Measurements from ENCODE around the gene DLG4. TPM values are rescaled to one million over a fixed set of nuclear protein-coding genes. Genes with fewer than 3 reads are reported as not detected.

DLG4 gene
- total RNA-seq, 2 experiments from 2014 or later = 9.4 to 9.5 TPM

DNA sequence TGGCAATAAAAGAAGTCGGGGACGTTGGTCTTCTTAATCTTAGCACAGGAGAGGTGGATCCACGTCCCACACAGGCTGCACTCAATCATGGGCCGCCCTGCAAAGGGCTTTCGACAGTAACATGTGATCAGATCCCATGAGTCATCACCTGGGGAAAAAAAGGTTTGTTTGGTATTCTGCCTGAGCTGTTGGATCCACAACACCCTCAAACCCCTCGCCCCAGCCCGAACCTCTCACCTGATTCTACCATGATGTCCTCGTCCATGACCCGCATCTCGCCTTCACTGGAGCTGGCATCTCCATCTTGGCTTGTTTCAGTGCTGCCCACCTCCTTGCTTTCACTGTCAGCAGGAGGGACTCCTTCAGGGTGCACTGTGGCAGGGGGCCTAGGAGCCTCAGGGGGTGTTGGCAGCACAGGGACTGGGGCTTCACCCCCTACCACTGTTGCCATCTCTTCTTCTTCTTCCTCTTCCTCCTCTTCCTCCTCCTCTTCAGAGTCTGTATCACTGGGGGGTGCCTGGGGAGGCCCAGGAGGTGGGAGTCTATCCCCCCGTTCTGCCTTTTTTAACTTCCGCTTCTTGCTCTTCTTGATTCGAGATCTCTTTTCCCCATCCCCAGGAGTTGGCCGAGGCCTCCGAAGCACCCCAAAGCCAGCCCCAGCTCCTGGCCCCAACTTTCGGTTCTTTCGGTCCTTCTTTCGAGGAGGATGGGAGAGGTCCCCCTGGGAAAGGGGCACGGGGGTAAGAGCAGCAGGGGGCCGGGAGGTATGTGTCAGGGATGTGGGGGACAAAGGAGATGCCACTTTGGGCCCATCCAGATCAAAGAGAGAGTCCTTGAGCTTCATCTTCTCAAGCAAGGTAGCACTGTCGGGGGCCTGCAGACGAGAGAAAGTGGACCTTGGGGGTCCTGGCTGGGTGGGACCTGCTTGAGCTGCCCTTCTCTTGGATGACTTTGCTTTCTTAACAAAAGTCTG, 16.3 kb upstream of the DLG4 start:
- POLR2A ChIA-PET = no interaction called here
- peak overlapping the region; percentile 45 for H3K4me3 Mint-ChIP-seq
- peaks cover 40% of the 10 kb centered on the region for H3K36me3 Mint-ChIP-seq (ENCODE audit: low read depth)
- no peak for DNase-seq
- H3K27ac Mint-ChIP-seq = peak overlapping the region; percentile 25
- CTCF ChIA-PET = interaction anchor here (1.3 kb wide), 1 partner anchor 15 kb away, joined by 5 read pairs; no protein-coding TSS in a partner anchor
- no peaks in the 10 kb centered on the region for H3K27me3 Mint-ChIP-seq
- peaks cover 63% of the 10 kb centered on the region for H3K4me1 Mint-ChIP-seq
- H3K9me3 Mint-ChIP-seq = no peaks in the 10 kb centered on the region

DNA sequence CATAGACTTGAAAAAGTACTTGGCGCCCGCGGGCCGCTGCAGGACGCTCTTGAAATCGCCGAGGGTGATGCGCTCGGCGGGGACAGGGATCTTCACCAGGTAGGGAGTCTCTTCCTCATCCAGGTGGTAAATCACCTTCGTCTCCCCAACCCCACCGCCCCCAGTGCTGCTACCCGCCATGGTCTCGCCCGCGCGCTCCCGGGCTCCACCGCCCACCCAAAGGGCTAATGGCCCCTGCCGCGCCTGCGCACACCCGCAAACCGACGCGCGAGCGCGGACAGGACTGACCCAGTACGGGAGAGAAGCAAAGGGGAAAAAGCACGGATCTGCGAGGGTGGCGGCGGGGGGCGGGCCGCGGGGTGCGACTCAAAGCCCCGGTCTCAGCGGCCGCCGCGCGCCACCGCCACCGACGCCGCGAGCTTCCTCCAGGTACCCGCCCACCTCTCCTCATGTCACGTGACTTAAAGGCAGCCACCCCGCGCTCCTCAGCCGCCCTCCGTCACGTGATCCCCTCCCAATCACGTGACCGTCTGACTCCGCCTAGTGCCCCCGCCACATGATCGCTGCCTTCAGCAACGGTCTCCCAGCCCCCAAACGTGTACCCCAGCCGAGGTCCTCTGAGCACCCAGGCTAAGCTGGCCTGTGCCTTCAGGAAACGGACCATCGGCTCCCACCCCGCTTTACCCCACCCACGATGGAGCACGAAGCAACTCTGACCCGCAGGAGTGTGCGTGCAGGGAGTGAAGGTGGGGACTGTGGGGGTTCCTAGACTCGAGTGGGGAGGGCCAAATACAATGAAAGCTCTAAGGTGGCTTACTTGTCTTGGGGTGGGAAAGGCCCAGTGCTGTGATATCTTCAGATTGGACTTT, 14.7 kb upstream of the DLG4 start, which contains the start of gene DVL2:
DVL2 (minus strand) TSS at position 435 of the 869 bp plus-strand sequence; CDS start at position 180, 255 bp downstream.
- Mint-ChIP-seq H3K27me3 (no peaks in the 10 kb centered on the region), H3K4me1 (peaks cover 49% of the 10 kb centered on the region), H3K9me3 (no peaks in the 10 kb centered on the region), H3K4me3 (peak within 1 kb of the TSS; percentile 96), H3K36me3 (ENCODE audit: low read depth) (peaks cover 31% of the 10 kb centered on the region), H3K27ac (peak within 1 kb of the TSS; percentile 88)
- CTCF ChIA-PET = interaction anchor here (1.0 to 2.5 kb wide), 6 partner anchors 9 to 453 kb away, joined by 3 to 14 read pairs (median 4); partner anchors contain the start of genes ACADVL and DLG4
- DNase-seq = peak; percentile 95
- POLR2A ChIA-PET = interaction anchor here (0.7 kb wide), 1 partner anchor 301 kb away, joined by 3 read pairs; no protein-coding TSS in a partner anchor

DNA sequence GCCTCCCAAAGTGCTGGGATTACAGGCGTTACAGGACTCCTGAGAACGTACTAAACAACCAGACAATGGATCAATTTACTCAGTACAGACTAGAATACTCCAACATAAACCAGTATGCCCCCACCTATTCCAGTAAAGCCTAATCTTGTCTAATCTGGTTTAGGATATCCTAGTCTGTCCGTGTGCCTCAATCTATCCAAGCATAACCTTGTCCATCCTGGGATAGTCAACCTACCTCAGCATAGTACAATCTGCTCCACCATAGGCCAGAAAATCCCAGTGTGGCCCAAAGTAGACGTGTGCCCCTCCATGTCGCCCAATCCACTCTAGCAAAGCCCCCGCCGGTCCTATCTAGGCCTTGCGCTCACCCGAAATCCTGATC, 14.1 kb upstream of the DLG4 start:
- Mint-ChIP-seq H3K27me3 (no peaks in the 10 kb centered on the region), H3K4me3 (peak overlapping the region; percentile 96), H3K36me3 (ENCODE audit: low read depth) (peaks cover 33% of the 10 kb centered on the region), H3K9me3 (no peaks in the 10 kb centered on the region), H3K27ac (peak overlapping the region; percentile 88), H3K4me1 (peaks cover 52% of the 10 kb centered on the region)
- POLR2A ChIA-PET = interaction anchor here (0.7 kb wide), 1 partner anchor 301 kb away, joined by 3 read pairs; no protein-coding TSS in a partner anchor
- no peak for DNase-seq
- CTCF ChIA-PET = interaction anchor here (0.7 to 2.5 kb wide), 6 partner anchors 9 to 454 kb away, joined by 3 to 14 read pairs (median 4); partner anchors contain the start of genes ACADVL and DLG4

DNA sequence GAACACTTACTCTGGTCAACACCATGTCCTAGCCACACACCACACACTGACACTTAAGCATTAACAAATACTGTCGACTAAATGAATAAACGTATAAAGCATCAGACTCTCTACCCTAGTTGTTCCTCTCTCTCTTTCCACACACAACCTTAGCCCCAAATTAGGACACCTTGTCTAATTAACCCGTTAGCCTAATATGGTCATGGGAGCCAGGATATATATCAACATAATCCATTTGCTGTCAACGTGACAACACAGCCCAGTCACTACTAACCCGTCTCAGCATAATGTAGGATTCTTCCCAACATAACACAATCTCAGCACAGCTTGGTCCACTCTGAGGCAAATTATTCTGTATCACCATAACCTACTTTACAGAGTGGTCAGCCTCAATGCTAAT, 12.5 kb upstream of the DLG4 start:
- H3K36me3 Mint-ChIP-seq (ENCODE audit: low read depth) = peaks cover 37% of the 10 kb centered on the region
- H3K27me3 Mint-ChIP-seq = no peaks in the 10 kb centered on the region
- ChIA-PET CTCF (interaction anchor here (0.8 to 2.5 kb wide), 2 partner anchors 11 to 18 kb away, joined by 3 to 7 read pairs; no protein-coding TSS in a partner anchor), POLR2A (no interaction called here)
- H3K9me3 Mint-ChIP-seq = no peaks in the 10 kb centered on the region
- no peak for DNase-seq
- peaks cover 46% of the 10 kb centered on the region for H3K4me1 Mint-ChIP-seq
- H3K27ac Mint-ChIP-seq = no peak overlapping the region
- peak overlapping the region; percentile 34 for H3K4me3 Mint-ChIP-seq

DNA sequence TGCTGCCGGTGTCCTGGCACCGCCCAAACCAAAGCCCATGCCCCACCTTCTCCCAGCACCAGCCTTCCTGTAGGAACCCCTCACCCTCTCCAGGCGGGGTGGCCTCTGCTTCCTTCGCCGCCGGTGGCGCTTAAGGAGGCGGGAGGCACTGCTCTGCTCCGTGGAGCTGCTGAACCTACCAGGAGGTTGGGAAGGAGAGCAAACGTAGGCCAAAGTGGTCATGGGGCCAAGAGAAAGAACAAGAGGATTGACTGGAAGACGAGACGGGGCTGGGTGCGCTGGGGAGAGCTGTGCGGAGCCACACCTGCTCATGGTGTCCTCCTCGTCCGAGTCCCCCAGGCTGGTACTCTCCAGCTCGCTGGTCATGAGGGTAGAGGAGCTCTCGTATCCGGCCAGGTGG, 9.9 kb upstream of the DLG4 start:
- peaks cover 21% of the 10 kb centered on the region for H3K36me3 Mint-ChIP-seq (ENCODE audit: low read depth)
- CTCF ChIA-PET = interaction anchor here (1.4 to 1.5 kb wide), 2 partner anchors 9 to 10 kb away, joined by 3 to 4 read pairs; partner anchors contain the start of gene DLG4
- H3K27ac Mint-ChIP-seq = no peak overlapping the region
- H3K4me3 Mint-ChIP-seq = no peak overlapping the region
- H3K27me3 Mint-ChIP-seq = no peaks in the 10 kb centered on the region
- DNase-seq = no peak
- peaks cover 20% of the 10 kb centered on the region for H3K4me1 Mint-ChIP-seq
- H3K9me3 Mint-ChIP-seq = no peaks in the 10 kb centered on the region
- POLR2A ChIA-PET = no interaction called here

DNA sequence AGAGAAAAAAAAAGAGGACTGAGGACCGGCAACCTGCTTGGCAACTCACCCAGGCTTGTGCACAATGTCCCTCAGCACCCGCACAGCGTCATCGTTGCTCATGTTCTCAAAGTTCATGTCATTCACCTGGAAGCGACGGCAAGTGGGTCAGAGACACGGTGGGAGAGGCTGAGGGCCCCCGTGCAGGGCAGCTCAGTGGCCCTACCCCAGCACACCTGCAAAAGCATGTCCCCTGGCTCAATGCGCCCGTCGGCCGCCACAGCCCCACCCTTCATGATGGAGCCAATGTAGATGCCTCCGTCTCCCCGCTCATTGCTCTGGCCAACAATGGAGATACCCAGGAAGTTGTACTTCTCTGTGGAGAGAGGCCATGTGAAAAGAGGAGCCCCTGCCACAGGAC, 9.3 kb upstream of the DLG4 start:
- peaks cover 22% of the 10 kb centered on the region for H3K36me3 Mint-ChIP-seq (ENCODE audit: low read depth)
- ChIA-PET POLR2A (no interaction called here), CTCF (interaction anchor here (1.4 kb wide), 1 partner anchor 8 kb away, joined by 3 read pairs; no protein-coding TSS in a partner anchor)
- no peaks in the 10 kb centered on the region for H3K27me3 Mint-ChIP-seq
- peaks cover 19% of the 10 kb centered on the region for H3K4me1 Mint-ChIP-seq
- H3K4me3 Mint-ChIP-seq = no peak overlapping the region
- no peak overlapping the region for H3K27ac Mint-ChIP-seq
- no peak for DNase-seq
- no peaks in the 10 kb centered on the region for H3K9me3 Mint-ChIP-seq

DNA sequence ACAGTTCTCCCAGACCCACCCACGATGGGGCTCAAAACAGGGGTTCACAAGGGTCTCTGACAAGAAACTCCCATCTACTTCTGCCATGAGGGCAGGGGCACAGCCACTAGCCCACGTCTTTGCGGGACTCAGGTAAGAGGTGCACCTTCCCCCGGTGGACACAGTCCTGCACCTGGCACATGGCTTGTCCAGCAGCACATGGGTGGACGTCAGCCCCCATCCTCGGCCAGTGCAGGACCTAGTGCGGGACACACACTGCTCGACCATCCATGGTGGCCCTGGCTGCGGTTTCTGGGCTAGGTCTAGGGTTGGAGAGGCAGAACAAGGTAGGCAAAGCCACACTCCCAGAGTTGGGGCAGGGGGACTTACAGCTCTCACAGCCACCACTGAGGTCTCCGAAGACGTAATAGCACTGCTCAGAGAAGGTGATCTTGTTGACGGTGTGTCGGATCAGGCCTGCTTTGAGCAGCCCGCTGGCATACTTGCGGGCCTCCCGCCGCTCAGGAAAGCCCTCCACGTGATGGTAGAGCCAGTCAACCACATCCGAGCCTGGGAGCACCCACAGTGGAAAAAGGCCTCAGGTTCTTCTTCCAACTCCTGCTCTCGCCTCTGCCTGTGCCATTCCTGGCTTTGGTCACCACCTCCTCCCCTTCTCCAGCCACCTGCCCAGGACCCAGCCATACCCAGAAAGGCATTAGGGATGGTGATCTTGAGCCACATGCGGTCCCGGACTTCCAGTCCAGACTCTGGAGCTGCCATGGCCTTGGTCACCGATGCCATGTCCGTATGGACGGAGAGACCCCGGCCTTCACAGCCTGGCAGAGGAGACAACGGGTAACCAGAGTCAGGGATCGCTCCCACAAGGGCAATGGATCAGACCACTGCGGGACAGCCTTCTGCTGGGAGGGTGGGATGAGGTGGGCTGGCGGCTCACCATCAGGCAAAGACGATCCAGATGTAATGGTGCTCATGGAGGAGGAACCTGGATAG, 7.4 kb upstream of the DLG4 start:
- H3K27me3 Mint-ChIP-seq = no peaks in the 10 kb centered on the region
- H3K27ac Mint-ChIP-seq = no peak overlapping the region
- H3K4me1 Mint-ChIP-seq = peaks cover 8% of the 10 kb centered on the region
- no peak for DNase-seq
- no peak overlapping the region for H3K4me3 Mint-ChIP-seq
- peaks cover 29% of the 10 kb centered on the region for H3K36me3 Mint-ChIP-seq (ENCODE audit: low read depth)
- ChIA-PET POLR2A (no interaction called here), CTCF (interaction anchor here (1.7 kb wide), 1 partner anchor 70 kb away, joined by 4 read pairs; no protein-coding TSS in a partner anchor)
- H3K9me3 Mint-ChIP-seq = no peaks in the 10 kb centered on the region

DNA sequence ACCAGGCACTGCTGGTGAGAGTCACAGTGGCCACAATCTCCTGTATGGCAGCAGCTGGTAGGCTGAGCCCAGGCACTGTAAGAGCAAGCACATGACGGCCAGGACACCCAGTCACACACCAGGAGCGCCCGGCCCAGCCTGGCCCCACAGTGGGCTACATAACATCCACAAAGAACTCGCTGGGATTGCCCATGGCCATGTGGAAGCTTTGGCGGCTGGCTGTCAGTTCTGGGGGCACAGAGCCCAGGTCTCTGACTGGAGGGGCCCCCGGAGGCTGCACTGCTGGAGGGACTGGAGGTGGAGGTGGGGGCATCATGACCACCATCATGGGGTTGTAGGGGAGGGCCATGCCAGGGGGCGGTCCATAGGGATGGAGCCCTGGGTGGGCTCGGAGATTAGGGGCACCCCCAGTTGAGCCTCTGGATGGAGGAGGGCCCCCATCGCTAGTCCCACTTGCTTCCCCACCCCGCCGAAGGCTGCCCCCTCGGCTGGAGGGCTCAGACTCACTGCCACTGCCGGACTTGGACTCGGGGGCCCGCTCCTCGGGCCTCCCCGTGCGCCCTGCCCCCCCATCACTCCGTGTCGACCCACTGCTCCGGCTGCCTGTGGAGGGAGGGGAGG, 6.2 kb upstream of the DLG4 start:
- CTCF ChIA-PET = interaction anchor here (0.6 to 1.7 kb wide), 2 partner anchors 68 to 71 kb away, joined by 3 to 4 read pairs; no protein-coding TSS in a partner anchor
- DNase-seq = no peak
- Mint-ChIP-seq H3K36me3 (ENCODE audit: low read depth) (peaks cover 36% of the 10 kb centered on the region), H3K4me3 (no peak overlapping the region), H3K9me3 (no peaks in the 10 kb centered on the region), H3K4me1 (peaks cover 13% of the 10 kb centered on the region), H3K27ac (no peak overlapping the region), H3K27me3 (no peaks in the 10 kb centered on the region)
- POLR2A ChIA-PET = no interaction called here

DNA sequence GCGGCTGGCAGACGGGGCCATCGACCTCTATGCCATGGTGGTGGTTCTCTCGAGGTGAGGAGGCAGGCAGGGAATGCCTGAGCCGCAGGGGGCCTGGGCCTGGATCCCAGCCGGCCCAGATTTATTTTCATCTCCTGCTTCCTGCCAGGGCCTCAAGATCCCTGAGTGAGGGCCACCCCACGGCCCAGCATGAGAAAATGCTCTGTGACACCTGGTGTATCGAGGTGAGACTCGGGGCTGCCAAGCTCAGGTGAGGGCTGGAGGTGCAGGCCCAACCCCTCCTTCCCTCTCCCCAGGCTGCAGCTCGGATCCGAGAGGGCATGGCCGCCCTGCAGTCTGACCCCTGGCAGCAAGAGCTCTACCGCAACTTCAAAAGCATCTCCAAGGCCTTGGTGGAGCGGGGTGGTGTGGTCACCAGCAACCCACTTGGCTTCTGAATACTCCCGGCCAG, 5.0 kb upstream of the DLG4 start:
- H3K4me1 Mint-ChIP-seq = peaks cover 19% of the 10 kb centered on the region
- ChIA-PET POLR2A (no interaction called here), CTCF (interaction anchor here (0.7 to 1.2 kb wide), 4 partner anchors 10 to 32 kb away, joined by 3 to 5 read pairs (median 4); partner anchors contain the start of gene DVL2)
- H3K27ac Mint-ChIP-seq = no peak overlapping the region
- H3K9me3 Mint-ChIP-seq = no peaks in the 10 kb centered on the region
- H3K4me3 Mint-ChIP-seq = no peak overlapping the region
- no peaks in the 10 kb centered on the region for H3K27me3 Mint-ChIP-seq
- no peak for DNase-seq
- H3K36me3 Mint-ChIP-seq (ENCODE audit: low read depth) = peaks cover 37% of the 10 kb centered on the region

DNA sequence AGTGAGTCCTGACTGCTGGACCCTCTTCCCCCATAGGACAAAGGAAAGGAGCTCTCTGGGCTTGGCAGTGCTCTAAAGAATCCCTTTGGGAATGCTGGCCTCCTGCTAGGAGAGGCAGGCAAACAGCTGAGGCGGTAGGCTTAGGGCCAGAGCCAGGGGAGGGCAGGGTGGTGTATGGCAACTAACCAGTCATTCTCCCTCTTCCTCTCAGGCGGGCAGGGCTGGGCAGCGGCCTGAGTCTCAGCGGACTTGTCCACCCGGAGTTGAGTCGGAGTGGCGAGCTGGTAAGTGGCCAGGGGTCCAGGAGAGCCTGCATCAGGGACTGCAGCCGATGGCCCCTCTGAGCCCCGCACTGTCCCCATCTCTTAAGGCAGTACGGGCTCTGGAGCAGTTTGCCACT, 4.5 kb upstream of the DLG4 start:
- Mint-ChIP-seq H3K4me1 (peaks cover 23% of the 10 kb centered on the region), H3K4me3 (no peak overlapping the region), H3K27ac (no peak overlapping the region), H3K9me3 (no peaks in the 10 kb centered on the region), H3K36me3 (ENCODE audit: low read depth) (peaks cover 34% of the 10 kb centered on the region), H3K27me3 (no peaks in the 10 kb centered on the region)
- ChIA-PET CTCF (interaction anchor here (0.7 to 1.2 kb wide), 3 partner anchors 9 to 33 kb away, joined by 3 to 5 read pairs (median 3); no protein-coding TSS in a partner anchor), POLR2A (no interaction called here)
- DNase-seq = no peak

DNA sequence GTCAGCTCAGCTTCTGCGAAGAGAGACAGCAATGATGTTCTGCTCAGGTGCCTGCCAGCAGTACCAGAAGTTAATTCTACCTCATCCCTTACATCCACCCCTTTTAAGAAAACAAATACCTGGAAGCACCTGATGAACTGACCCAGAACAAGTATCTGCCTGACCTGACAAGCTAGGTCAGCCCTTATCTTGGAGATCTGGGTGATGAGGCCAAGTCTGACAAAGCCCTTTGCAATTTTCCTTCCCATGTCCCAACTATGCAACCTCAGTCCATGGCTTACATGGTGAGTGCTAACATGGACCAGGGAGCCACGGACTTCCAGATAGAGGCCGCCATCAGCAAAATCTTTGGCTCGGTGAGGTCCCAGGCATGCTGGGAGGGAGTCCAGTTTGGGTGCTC, 3.7 kb upstream of the DLG4 start:
- H3K27ac Mint-ChIP-seq = no peak overlapping the region
- ChIA-PET POLR2A (no interaction called here), CTCF (interaction anchor here (0.6 to 5.0 kb wide), 2 partner anchors 48 to 75 kb away, joined by 3 to 48 read pairs; no protein-coding TSS in a partner anchor)
- H3K27me3 Mint-ChIP-seq = no peaks in the 10 kb centered on the region
- peaks cover 32% of the 10 kb centered on the region for H3K36me3 Mint-ChIP-seq (ENCODE audit: low read depth)
- no peaks in the 10 kb centered on the region for H3K9me3 Mint-ChIP-seq
- no peak overlapping the region for H3K4me3 Mint-ChIP-seq
- H3K4me1 Mint-ChIP-seq = peaks cover 28% of the 10 kb centered on the region
- DNase-seq = no peak

All from activated CD4-positive, alpha-beta T cell treated with anti-CD3 and anti-CD28 coated beads, Interleukin-2, amount 10 ng/mL, durations not matched to agents 7 days and 5 days (primary cell).